Calu3 (cell line): Measurements from ENCODE around the gene PRR14. TPM values are rescaled to one million over a fixed set of nuclear protein-coding genes. Genes with fewer than 3 reads are reported as not detected.

ENCODE experiments used
- BruUV-seq: library from RNA; stranded (reverse); fragments of 400-500 nt; replicated peaks from 2 replicates; lab custom pipeline; 2021; lab: Mats Ljungman, UMichigan
- CTCF ChIA-PET: fragments of 300-600 bp; sonication (Branson Sonifier 250); formaldehyde crosslinking; loops from one replicate; lab custom pipeline; 2022; ENCODE audit warnings: antibody characterized with exemption; lab: Charles Lee
- DNase-seq: peaks from one replicate; pipeline ENCODE4 v3.0.0; 2022
- H3K27ac Mint-ChIP-seq: one replicate; pipeline ENCODE4 v1.8.0; 2022; ENCODE audit warnings: mixed read lengths; ENCODE audit not compliant: unreplicated experiment
- H3K27me3 Mint-ChIP-seq: one replicate; pipeline ENCODE4 v1.8.0; 2022; ENCODE audit warnings: mixed read lengths; ENCODE audit not compliant: unreplicated experiment
- H3K36me3 Mint-ChIP-seq: one replicate; pipeline ENCODE4 v1.8.0; 2022; ENCODE audit warnings: mild to moderate bottlenecking, moderate library complexity, mixed read lengths; ENCODE audit not compliant: insufficient read depth, unreplicated experiment
- H3K4me1 Mint-ChIP-seq: one replicate; pipeline ENCODE4 v1.8.0; 2022; ENCODE audit warnings: mild to moderate bottlenecking, low read depth, mixed read lengths; ENCODE audit not compliant: unreplicated experiment
- H3K4me3 Mint-ChIP-seq: one replicate; pipeline ENCODE4 v1.8.0; 2022; ENCODE audit warnings: mild to moderate bottlenecking, low read depth, moderate library complexity, mixed read lengths; ENCODE audit not compliant: unreplicated experiment
- H3K9me3 Mint-ChIP-seq: one replicate; pipeline ENCODE4 v1.8.0; 2022; ENCODE audit warnings: low read depth, mixed read lengths; ENCODE audit not compliant: unreplicated experiment
- CTCF ChIP-seq: fragments of 200-600 bp; IDR thresholded peaks from one replicate; pipeline ENCODE4 v1.8.0; 2022; ENCODE audit warnings: antibody characterized with exemption; ENCODE audit not compliant: unreplicated experiment
- intact Hi-C: fragments of 100-400 bp; cut with micrococcal nuclease; formaldehyde crosslinking; loops from one replicate; pipeline ENCODE4 v1.10.0; 2022; ENCODE audit not compliant: unreplicated experiment
- total RNA-seq: library from RNA; stranded (reverse); gene quantifications from 2 replicates; pipeline ENCODE4 v1.2.3, GENCODE V29; 2022

PRR14 gene
- total RNA-seq, 1 experiment from 2014 or later = 47.4 TPM

- BruUV-seq = no TSS peak
- H3K9me3 Mint-ChIP-seq = no peaks in the 10 kb centered on the region
- peaks cover 40% of the 10 kb centered on the region for H3K36me3 Mint-ChIP-seq
- intact Hi-C loops = no loop called here
- TF ChIP-seq CTCF = peak; percentile 78
- no peaks in the 10 kb centered on the region for H3K27me3 Mint-ChIP-seq
- DNase-seq = peak; percentile 86
- peak overlapping the region; percentile 96 for H3K4me3 Mint-ChIP-seq
- peaks cover 12% of the 10 kb centered on the region for H3K4me1 Mint-ChIP-seq
- peak overlapping the region; percentile 94 for H3K27ac Mint-ChIP-seq
- CTCF ChIA-PET = interaction anchor here (0.9 to 1.7 kb wide), 8 partner anchors 8 to 256 kb away, joined by 3 to 8 read pairs (median 4); partner anchors contain the start of genes DCTPP1, ZNF48 and ZNF689
Measured at GRCh38 chr16:30651124-30652004, 604 bp downstream of the PRR14 start.

- intact Hi-C loops = no loop called here
- no peak for DNase-seq
- CTCF ChIA-PET = interaction anchor here (1.7 kb wide), 1 partner anchor 8 kb away, joined by 6 read pairs; no protein-coding TSS in a partner anchor
- Mint-ChIP-seq H3K9me3 (no peaks in the 10 kb centered on the region), H3K36me3 (peaks cover 45% of the 10 kb centered on the region), H3K27ac (peak overlapping the region; percentile 94), H3K27me3 (no peaks in the 10 kb centered on the region), H3K4me3 (peak overlapping the region; percentile 96), H3K4me1 (peaks cover 14% of the 10 kb centered on the region)
- no TSS peak for BruUV-seq
- TF ChIP-seq CTCF = no peak
Measured at GRCh38 chr16:30652005-30652296, 1.2 kb downstream of the PRR14 start.

GRCh38 chr16:30652718-30653117 lies 2.0 kb downstream of the PRR14 start:
- peaks cover 21% of the 10 kb centered on the region for H3K4me1 Mint-ChIP-seq
- H3K27ac Mint-ChIP-seq = no peak overlapping the region
- intact Hi-C loops = no loop called here
- H3K4me3 Mint-ChIP-seq = peak overlapping the region; percentile 96
- no peaks in the 10 kb centered on the region for H3K9me3 Mint-ChIP-seq
- TF ChIP-seq CTCF = no peak
- no TSS peak for BruUV-seq
- DNase-seq = no peak
- H3K36me3 Mint-ChIP-seq = peaks cover 53% of the 10 kb centered on the region
- H3K27me3 Mint-ChIP-seq = no peaks in the 10 kb centered on the region
- CTCF ChIA-PET = no interaction called here

- intact Hi-C loops = loop anchor here (5.0 kb wide), 1 partner anchor 42 kb away; the partner anchor contains the start of gene SRCAP
- H3K9me3 Mint-ChIP-seq = no peaks in the 10 kb centered on the region
- TF ChIP-seq CTCF = no peak
- no TSS peak for BruUV-seq
- CTCF ChIA-PET = no interaction called here
- no peak overlapping the region for H3K27ac Mint-ChIP-seq
- no peak overlapping the region for H3K4me3 Mint-ChIP-seq
- no peak for DNase-seq
- peaks cover 72% of the 10 kb centered on the region for H3K36me3 Mint-ChIP-seq
- no peaks in the 10 kb centered on the region for H3K27me3 Mint-ChIP-seq
- H3K4me1 Mint-ChIP-seq = peaks cover 21% of the 10 kb centered on the region
Measured at GRCh38 chr16:30654856-30655255, 4.1 kb downstream of the PRR14 start.
